H1 (cell line): ENCODE data around the gene NFX1.

Experiments
- CREB1 ChIP-seq: IDR thresholded peaks from 2 replicates; pipeline ENCODE4 v1.6.1; 2012; ENCODE audit warnings: inconsistent platforms
- CTCF ChIP-seq, 3 experiments: IDR thresholded peaks; 1 replicate in 2 of 3; 2 replicates in 1 of 3; pipeline versions ENCODE4 v1.5.1 to v1.6.1; 2011; ENCODE audit warnings: low read length in 3 of 3, mild to moderate bottlenecking in 3 of 3, inconsistent platforms in 2 of 3, low read depth in 1 of 3, moderate library complexity in 1 of 3; ENCODE audit not compliant: insufficient read depth in 1 of 3; ENCODE audit errors: control extremely low read depth in 1 of 3
- MAX ChIP-seq: IDR thresholded peaks from 2 replicates; pipeline ENCODE4 v1.6.1; 2012; ENCODE audit warnings: inconsistent platforms
- NANOG ChIP-seq: IDR thresholded peaks from 2 replicates; pipeline ENCODE4 v1.6.1; 2011; ENCODE audit warnings: low read length, low read depth, mild to moderate bottlenecking, inconsistent platforms; ENCODE audit not compliant: insufficient read depth, poor library complexity, severe bottlenecking
- POLR2A ChIP-seq, 2 experiments: IDR thresholded peaks; 1 replicate in 1 of 2; 2 replicates in 1 of 2; pipeline ENCODE4 v1.6.1; 2011; ENCODE audit warnings: low read depth in 2 of 2, low read length in 2 of 2, mild to moderate bottlenecking in 2 of 2; ENCODE audit errors: control extremely low read depth in 1 of 2
- SP2 ChIP-seq: IDR thresholded peaks from 2 replicates; pipeline ENCODE4 v1.6.1; 2012; ENCODE audit warnings: mild to moderate bottlenecking, low read length, inconsistent platforms

- TF ChIP-seq POLR2A (IDR thresholded peaks at IDR 0.05; ENCODE audit: control extremely low read depth in 1 of 2, low read depth in 2 of 2, low read length in 2 of 2) (no peak), CTCF (IDR thresholded peaks at IDR 0.05; ENCODE audit: control extremely low read depth in 1 of 3, insufficient read depth in 1 of 3, low read depth in 1 of 3, low read length in 3 of 3) (no peak), SP2 (no peak), MAX (no peak), CREB1 (no peak), NANOG (no peak)
Observed at GRCh38 chr9:33255471-33255870, 34.8 kb upstream of the NFX1 start.
